Suprapubic skin (tissue), 4 donors: ENCODE data around the gene SMARCA4.

Source experiments
- EP300 ChIP-seq: sonication (generic); formaldehyde crosslinking; IDR thresholded peaks from one replicate; pipeline ENCODE4 v1.6.1; 2017; ENCODE audit warnings: antibody characterized with exemption
- POLR2AphosphoS5 ChIP-seq, 3 donors: sonication (generic); formaldehyde crosslinking; IDR thresholded peaks; one replicate each; pipeline ENCODE4 v1.6.1; 2017; ENCODE audit warnings: antibody characterized with exemption in 3 of 3

GRCh38 chr19:11016631-11017030 is 55.8 kb downstream of the SMARCA4 start:
- TF ChIP-seq POLR2AphosphoS5 (IDR thresholded peaks at IDR 0.05) = no peak
- TF ChIP-seq EP300 = no peak
